Colonic mucosa (tissue), 4 donors: Measurements from ENCODE around the gene FURIN. TPM values are rescaled to one million over a fixed set of nuclear protein-coding genes. Genes with fewer than 3 reads are reported as not detected.

ENCODE experiments used
- DNase-seq: peaks from one replicate; pipeline ENCODE4 v3.0.0-alpha.2; 2020
- H3K27ac ChIP-seq: fragments of 200-600 bp; one replicate; pipeline ENCODE4 v1.8.0; 2021
- H3K27me3 ChIP-seq: fragments of 200-600 bp; one replicate; pipeline ENCODE4 v1.8.0; 2021
- H3K36me3 ChIP-seq: fragments of 200-600 bp; one replicate; pipeline ENCODE4 v1.8.0; 2021
- H3K4me1 ChIP-seq: fragments of 200-600 bp; one replicate; pipeline ENCODE4 v1.8.0; 2021; ENCODE audit warnings: mild to moderate bottlenecking
- H3K4me3 ChIP-seq: fragments of 200-600 bp; one replicate; pipeline ENCODE4 v1.8.0; 2021
- H3K9ac ChIP-seq, 2 donors: one replicate each; pipeline ENCODE4 v1.7.0; 2013; ENCODE audit warnings: control low read depth in 2 of 2, low read depth in 2 of 2, low read length in 2 of 2
- H3K9me3 ChIP-seq: fragments of 200-600 bp; one replicate; pipeline ENCODE4 v1.8.0; 2021
- intact Hi-C: fragments of 100-400 bp; cut with DNase I; formaldehyde crosslinking; loops from one replicate; pipeline ENCODE4 v1.14.1; 2022
- total RNA-seq, 2 donors: library from RNA; stranded (reverse); fragmentation: NEBNext Ultra II Directional in 1 of 2; extraction: Animal tissue kit (Norgen Biotek cat#: 25700) in 1 of 2; gene quantifications; one replicate each; pipeline ENCODE4 v1.2.1, GENCODE V29; 2021
- TF ChIP-seq, protein P1 (sequence below): fragments of 200-600 bp; IDR thresholded peaks from one replicate; pipeline ENCODE4 v1.8.0; 2022; ENCODE audit warnings: antibody characterized with exemption, mild to moderate bottlenecking
- donor health status: healthy.
- donor health status: DM: no; HTN: no; CAD: no.
- donor health status: DM: no; HTN: no; CAD: no.

Gene FURIN
- total RNA-seq, 2 donors from 2014 or later: 72.3 to 82.5 TPM

DNA sequence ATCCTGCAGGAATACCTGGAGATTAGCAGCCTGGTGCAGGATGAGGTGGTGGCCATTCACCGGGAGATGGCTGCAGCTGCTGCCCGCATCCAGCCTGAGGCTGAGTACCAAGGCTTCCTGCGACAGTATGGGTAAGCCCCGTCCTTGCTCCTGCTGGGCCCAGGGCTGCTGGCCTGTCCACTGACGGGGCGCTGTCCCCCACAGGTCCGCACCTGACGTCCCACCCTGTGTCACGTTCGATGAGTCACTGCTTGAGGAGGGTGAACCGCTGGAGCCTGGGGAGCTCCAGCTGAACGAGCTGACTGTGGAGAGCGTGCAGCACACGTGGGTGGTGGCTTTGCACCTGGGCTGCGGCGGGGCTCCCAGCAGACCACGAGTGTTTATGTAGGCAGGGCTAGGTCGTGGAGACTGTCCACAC lies 20.9 kb downstream of the FURIN start:
- TF ChIP-seq, protein P1, sequence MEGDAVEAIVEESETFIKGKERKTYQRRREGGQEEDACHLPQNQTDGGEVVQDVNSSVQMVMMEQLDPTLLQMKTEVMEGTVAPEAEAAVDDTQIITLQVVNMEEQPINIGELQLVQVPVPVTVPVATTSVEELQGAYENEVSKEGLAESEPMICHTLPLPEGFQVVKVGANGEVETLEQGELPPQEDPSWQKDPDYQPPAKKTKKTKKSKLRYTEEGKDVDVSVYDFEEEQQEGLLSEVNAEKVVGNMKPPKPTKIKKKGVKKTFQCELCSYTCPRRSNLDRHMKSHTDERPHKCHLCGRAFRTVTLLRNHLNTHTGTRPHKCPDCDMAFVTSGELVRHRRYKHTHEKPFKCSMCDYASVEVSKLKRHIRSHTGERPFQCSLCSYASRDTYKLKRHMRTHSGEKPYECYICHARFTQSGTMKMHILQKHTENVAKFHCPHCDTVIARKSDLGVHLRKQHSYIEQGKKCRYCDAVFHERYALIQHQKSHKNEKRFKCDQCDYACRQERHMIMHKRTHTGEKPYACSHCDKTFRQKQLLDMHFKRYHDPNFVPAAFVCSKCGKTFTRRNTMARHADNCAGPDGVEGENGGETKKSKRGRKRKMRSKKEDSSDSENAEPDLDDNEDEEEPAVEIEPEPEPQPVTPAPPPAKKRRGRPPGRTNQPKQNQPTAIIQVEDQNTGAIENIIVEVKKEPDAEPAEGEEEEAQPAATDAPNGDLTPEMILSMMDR: no peak
- H3K27ac ChIP-seq: no peak overlapping the region
- H3K27me3 ChIP-seq: no peaks in the 10 kb centered on the region
- H3K4me3 ChIP-seq: no peak overlapping the region
- no peak for DNase-seq
- no peaks in the 10 kb centered on the region for H3K36me3 ChIP-seq
- peaks cover 4% of the 10 kb centered on the region for H3K4me1 ChIP-seq
- intact Hi-C loops: loop anchor here (5.0 kb wide), 1 partner anchor 197 kb away; no protein-coding TSS in a partner anchor
- H3K9me3 ChIP-seq: no peaks in the 10 kb centered on the region
- H3K9ac ChIP-seq: no peak overlapping the region

DNA sequence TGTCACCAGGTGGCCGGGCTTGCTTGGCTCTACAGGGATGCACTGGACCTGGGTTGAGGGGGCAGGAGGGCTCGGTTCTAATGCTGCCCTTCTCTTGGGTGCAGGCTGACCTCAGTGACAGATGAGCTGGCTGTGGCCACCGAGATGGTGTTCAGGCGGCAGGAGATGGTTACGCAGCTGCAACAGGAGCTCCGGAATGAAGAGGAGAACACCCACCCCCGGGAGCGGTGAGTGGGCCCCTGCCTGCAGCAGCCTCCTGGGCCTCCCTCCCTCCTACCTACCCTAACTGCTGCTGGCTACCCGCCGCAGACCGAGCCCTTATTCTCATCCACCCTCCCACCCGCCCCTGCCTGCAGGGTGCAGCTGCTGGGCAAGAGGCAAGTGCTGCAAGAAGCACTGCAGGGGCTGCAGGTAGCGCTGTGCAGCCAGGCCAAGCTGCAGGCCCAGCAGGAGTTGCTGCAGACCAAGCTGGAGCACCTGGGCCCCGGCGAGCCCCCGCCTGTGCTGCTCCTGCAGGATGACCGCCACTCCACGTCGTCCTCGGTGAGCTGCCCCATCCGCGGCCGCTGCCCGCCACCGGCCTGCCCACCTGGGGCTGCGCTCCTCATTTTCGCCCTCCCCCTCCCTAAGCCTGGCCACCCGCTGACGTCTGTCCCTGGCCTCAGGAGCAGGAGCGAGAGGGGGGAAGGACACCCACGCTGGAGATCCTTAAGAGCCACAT lies 21.5 kb downstream of the FURIN start:
- no peaks in the 10 kb centered on the region for H3K27me3 ChIP-seq
- H3K9ac ChIP-seq: no peak overlapping the region
- intact Hi-C loops: loop anchor here (5.0 kb wide), 1 partner anchor 198 kb away; no protein-coding TSS in a partner anchor
- no peak overlapping the region for H3K27ac ChIP-seq
- no peaks in the 10 kb centered on the region for H3K4me1 ChIP-seq
- TF ChIP-seq, protein P1: no peak
- H3K4me3 ChIP-seq: no peak overlapping the region
- no peaks in the 10 kb centered on the region for H3K36me3 ChIP-seq
- no peak for DNase-seq
- no peaks in the 10 kb centered on the region for H3K9me3 ChIP-seq

DNA sequence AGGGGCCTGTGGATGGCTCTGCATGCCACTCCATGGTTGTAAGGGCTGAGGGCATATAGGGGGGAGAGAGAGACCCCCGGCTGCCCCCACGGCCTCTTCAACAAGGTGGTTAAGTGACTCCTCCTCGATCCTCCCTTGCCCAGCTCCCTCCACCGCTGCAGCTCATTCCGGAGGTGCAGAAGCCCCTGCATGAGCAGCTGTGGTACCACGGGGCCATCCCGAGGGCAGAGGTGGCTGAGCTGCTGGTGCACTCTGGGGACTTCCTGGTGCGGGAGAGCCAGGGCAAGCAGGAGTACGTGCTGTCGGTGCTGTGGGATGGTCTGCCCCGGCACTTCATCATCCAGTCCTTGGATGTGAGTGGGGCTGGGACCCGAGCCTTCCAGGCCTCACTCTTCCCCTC lies 22.5 kb downstream of the FURIN start:
- intact Hi-C loops: no loop called here
- Histone ChIP-seq H3K9ac (no peak overlapping the region), H3K9me3 (no peaks in the 10 kb centered on the region), H3K4me1 (no peaks in the 10 kb centered on the region), H3K4me3 (no peak overlapping the region), H3K36me3 (no peaks in the 10 kb centered on the region), H3K27ac (no peak overlapping the region), H3K27me3 (no peaks in the 10 kb centered on the region)
- DNase-seq: no peak
- TF ChIP-seq, protein P1: no peak

DNA sequence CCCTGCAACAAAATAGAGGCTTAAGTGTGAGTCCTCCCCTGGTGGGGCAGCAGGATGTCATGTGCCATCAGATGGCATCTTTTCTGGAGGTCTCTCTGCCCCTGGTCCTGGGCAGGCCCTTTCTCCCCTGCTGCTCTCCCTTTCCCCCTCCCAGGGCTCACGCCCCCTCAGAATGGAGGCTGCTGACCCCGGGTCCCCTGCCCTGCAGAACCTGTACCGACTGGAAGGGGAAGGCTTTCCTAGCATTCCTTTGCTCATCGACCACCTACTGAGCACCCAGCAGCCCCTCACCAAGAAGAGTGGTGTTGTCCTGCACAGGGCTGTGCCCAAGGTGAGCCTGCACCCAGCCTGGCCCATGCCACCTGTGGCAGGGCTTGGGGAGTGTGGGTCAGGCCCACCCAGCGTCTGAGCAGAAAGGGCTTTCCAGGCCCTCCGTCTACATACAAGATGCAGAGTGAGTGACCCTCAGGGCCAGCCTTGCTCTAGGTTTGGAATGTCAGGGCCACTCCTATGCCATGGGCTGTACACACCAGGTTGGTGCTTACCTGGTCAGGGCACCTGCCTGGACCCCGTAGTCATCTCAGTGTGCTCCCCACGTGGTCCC lies 23.1 kb downstream of the FURIN start:
- no peaks in the 10 kb centered on the region for H3K9me3 ChIP-seq
- no peaks in the 10 kb centered on the region for H3K36me3 ChIP-seq
- H3K4me3 ChIP-seq: no peak overlapping the region
- intact Hi-C loops: no loop called here
- H3K9ac ChIP-seq: no peak overlapping the region
- no peak for DNase-seq
- no peak overlapping the region for H3K27ac ChIP-seq
- H3K4me1 ChIP-seq: no peaks in the 10 kb centered on the region
- H3K27me3 ChIP-seq: no peaks in the 10 kb centered on the region
- TF ChIP-seq, protein P1: no peak

DNA sequence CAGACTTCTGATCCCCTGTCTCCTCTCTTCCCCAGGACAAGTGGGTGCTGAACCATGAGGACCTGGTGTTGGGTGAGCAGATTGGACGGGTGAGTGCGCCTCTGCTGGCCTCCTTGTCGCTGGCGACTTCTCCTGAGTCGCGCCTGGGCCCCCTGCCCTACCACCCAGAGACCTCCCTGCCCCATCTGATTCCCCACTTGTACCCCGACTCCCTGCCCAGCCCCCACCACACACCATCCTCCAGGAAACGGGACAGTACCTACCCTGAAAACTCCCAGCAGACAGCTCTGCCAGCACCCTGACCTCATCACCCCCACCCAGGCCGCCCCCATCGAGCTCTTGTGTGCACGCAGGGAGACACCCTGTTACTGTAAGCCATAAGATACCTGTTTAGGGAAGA lies 23.6 kb downstream of the FURIN start:
- Histone ChIP-seq H3K4me3 (no peak overlapping the region), H3K9ac (no peak overlapping the region), H3K4me1 (no peaks in the 10 kb centered on the region), H3K27me3 (no peaks in the 10 kb centered on the region), H3K27ac (no peak overlapping the region), H3K9me3 (no peaks in the 10 kb centered on the region), H3K36me3 (no peaks in the 10 kb centered on the region)
- intact Hi-C loops: no loop called here
- DNase-seq: no peak
- TF ChIP-seq, protein P1: no peak
